Epithelial cell of proximal tubule (primary cell): ENCODE results near the gene DUSP23. TPM values are rescaled to one million over a fixed set of nuclear protein-coding genes. Genes with fewer than 3 reads are reported as not detected.

Experiments
- DNase-seq: peaks from one replicate; pipeline ENCODE4 v3.0.0-alpha.2; 2011; ENCODE audit warnings: low read depth
- H3K4me3 ChIP-seq: 2 replicates; pipeline ENCODE4 v1.5.1; 2011; ENCODE audit warnings: low read depth, mild to moderate bottlenecking, low read length
- total RNA-seq: library from RNA; depleted of rRNA; stranded (reverse); fragments of >200 nt; gene quantifications from 2 replicates; pipeline ENCODE4 v1.2.3, GENCODE V29; 2015
- TF ChIP-seq, protein P1 (sequence below): conservative IDR thresholded peaks from 2 replicates; pipeline ENCODE4 v1.5.1; 2012; ENCODE audit warnings: low read depth, mild to moderate bottlenecking, low read length

Gene DUSP23
- total RNA-seq, 1 donor from 2014 or later, result 83.5 TPM

DNA sequence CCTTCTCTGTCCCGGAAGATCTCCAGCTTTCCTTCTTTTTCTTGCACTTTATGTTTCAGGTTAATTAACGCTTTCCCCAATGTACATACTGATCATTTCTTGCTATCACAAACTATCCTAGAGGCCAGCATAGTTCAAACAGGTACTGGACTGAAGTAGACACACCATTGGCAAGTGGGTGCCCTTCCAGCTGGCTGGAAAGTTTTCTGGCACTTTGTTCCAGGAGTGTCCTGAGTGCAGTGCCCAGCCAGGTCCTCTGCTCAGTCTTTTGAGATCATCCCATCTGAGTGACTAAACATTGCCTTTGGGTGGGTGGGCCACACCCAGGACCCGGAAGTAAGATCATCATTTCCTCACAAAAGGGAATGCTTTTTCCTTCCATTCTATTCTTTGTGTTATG, 15.0 kb upstream of the DUSP23 start:
- TF ChIP-seq, protein P1, sequence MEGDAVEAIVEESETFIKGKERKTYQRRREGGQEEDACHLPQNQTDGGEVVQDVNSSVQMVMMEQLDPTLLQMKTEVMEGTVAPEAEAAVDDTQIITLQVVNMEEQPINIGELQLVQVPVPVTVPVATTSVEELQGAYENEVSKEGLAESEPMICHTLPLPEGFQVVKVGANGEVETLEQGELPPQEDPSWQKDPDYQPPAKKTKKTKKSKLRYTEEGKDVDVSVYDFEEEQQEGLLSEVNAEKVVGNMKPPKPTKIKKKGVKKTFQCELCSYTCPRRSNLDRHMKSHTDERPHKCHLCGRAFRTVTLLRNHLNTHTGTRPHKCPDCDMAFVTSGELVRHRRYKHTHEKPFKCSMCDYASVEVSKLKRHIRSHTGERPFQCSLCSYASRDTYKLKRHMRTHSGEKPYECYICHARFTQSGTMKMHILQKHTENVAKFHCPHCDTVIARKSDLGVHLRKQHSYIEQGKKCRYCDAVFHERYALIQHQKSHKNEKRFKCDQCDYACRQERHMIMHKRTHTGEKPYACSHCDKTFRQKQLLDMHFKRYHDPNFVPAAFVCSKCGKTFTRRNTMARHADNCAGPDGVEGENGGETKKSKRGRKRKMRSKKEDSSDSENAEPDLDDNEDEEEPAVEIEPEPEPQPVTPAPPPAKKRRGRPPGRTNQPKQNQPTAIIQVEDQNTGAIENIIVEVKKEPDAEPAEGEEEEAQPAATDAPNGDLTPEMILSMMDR, result no peak
- no peak overlapping the region for H3K4me3 ChIP-seq
- no peak for DNase-seq

DNA sequence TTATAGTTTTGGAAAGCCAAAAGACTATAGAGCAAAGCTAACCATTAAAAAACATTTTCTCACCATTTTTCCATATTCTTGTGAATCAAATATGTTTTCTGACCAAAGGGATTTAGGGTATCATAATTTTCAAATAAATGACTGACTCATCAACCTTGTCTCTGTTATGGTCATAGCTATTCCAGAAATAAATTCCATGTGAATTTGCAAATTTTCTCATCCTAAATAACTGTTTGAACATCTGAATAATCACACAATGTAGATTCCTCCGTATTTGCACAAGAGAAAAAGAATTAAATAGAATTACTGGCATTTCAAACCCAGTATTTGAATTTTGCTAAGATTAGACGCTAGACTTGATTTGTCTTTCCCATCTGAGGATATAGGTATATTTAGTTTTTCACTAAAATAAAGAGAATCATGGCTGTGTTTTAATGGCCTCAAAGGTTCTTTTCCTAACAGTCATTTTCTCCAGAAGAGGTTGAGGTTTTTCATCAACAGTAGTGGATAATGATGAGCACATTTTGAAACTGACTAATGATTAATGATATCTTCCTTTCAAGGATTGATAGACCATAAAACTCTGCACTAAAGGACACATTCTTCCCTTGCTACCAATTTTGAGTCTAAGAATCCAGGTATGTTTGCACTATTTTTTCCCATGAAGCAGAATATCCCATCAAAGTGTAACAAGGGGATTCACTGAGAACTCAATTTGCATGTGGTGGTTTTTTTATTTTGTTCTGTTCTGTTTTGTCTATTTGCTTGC, 9.5 kb upstream of the DUSP23 start:
- TF ChIP-seq, protein P1, result no peak

DNA sequence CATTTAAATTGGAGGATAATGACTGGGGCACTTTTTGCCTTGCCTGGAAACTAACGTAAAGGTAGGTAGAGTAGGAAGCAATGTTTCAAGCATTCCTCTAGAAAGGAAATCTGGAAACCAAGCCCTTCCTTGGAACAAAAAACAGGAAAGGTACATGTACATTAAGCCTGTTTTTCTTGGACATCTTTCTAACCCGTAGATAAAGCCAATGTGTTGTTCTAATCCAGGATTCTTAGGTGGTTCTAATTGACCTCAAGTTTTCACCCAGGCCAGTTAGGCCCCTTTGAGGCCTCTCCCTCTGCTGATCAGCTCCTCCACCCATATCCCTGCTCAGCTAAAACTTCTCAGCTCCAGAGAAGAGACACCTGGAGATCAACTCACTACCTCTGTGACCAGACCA, 6.3 kb upstream of the DUSP23 start:
- TF ChIP-seq, protein P1, result no peak
- no peak for DNase-seq
- no peak overlapping the region for H3K4me3 ChIP-seq

More for the DNA sequence above, 9.5 kb upstream of the DUSP23 start:
- no peak overlapping the region for H3K4me3 ChIP-seq
- peak; percentile 49 for DNase-seq

DNA sequence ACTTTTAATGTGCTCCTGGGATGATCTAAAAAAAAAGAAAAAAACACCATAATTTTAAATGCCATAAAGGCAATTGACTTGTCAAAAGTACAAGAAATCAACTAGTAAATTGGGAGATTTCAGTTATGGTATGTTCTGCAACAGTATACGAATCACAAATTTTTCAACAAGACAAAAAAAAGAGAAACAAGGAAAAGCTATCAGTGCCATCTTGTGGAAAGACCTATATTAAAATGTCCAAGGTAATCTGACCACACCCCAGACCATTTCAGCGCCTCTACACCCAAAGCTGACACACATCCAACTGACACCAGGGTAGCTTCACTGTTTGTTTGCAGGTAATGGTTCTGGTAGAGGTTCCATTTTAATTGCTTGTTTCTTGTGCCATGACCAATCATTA, 5.0 kb upstream of the DUSP23 start:
- no peak overlapping the region for H3K4me3 ChIP-seq
- TF ChIP-seq, protein P1, result peak; percentile 45
- DNase-seq, result no peak

DNA sequence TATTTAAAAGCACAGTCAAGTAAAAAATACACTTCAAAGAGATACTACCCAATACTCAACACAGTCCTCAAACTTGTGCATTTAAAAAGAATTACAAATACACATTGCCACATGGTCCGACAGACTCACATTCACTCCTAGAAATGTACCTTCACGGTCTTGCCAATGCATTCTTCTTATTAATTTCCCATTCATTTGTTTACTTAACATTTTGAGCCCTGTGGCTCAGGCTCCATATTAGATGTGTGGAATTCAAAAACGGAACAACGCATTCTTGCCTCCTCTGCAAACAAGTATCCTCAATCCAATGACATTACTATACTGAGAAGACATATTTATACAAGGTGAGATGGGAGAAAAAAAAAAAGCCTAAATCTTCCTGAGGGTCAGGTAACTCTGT, 2.5 kb upstream of the DUSP23 start:
- DNase-seq, result no peak
- H3K4me3 ChIP-seq, result no peak overlapping the region
- TF ChIP-seq, protein P1, result no peak

DNA sequence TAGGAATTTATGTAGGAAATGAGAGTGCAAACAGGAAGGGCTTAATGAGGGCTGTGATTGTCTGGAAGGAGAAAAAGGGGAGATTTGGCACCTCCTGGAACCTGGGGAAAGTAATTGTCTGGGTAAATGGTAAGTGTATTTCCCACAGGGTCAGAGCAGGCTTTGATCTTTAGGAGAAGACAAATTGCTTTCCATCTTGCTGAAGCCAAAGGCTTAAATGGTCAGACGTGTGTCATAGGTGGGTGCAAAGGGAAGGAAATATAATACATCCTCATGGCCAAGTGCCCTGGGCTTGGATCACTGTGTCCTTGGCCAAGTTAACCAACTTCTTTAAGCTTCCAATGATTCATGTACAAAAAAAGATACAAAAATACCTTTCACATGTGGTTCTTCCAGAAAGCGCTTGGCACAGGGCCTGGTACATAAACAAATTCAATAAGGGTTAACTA, 1.3 kb upstream of the DUSP23 start:
- no peak overlapping the region for H3K4me3 ChIP-seq
- TF ChIP-seq, protein P1, result no peak
- DNase-seq, result no peak

DNA sequence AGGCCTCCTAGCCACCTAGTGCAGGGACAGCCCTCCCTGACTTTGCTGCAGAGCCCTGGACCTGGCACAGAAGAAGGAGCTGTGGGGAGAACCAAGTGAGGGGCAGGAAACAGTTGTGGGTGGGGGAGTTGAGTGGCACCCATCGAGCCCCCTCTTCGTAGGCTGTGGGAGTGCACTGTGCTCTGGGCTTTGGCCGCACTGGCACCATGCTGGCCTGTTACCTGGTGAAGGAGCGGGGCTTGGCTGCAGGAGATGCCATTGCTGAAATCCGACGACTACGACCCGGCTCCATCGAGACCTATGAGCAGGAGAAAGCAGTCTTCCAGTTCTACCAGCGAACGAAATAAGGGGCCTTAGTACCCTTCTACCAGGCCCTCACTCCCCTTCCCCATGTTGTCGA, 1.2 kb downstream of the DUSP23 start:
- TF ChIP-seq, protein P1, result no peak
- DNase-seq, result no peak
- peak overlapping the region; percentile 85 for H3K4me3 ChIP-seq
